CD14-positive monocyte (primary cell): Measurements from ENCODE around the gene SLC35A2. TPM values are rescaled to one million over a fixed set of nuclear protein-coding genes. Genes with fewer than 3 reads are reported as not detected.

Experiments
- DNase-seq, 3 donors: peaks; one replicate each; pipeline ENCODE4 v3.0.0-alpha.2; 2011 to 2022
- H2AFZ ChIP-seq: 2 replicates; pipeline ENCODE4 v1.6.0; 2012; ENCODE audit warnings: mild to moderate bottlenecking, low read depth, low read length, inconsistent platforms; ENCODE audit not compliant: insufficient read depth, poor library complexity, severe bottlenecking
- H3K27ac ChIP-seq, 2 donors: 1 replicate in 1 of 2; 2 replicates in 1 of 2; pipeline ENCODE4 v1.5.1; 2012 to 2013; ENCODE audit warnings: low read length in 2 of 2, control low read depth in 1 of 2, inconsistent platforms in 1 of 2, low read depth in 1 of 2, mild to moderate bottlenecking in 1 of 2
- H3K27me3 ChIP-seq, 2 donors: one replicate each; pipeline versions ENCODE4 v1.6.0 to v1.6.1; 2011 to 2013; ENCODE audit warnings: low read length in 2 of 2; ENCODE audit not compliant: control insufficient read depth in 2 of 2, insufficient read depth in 2 of 2
- H3K36me3 ChIP-seq, 2 donors: replicated peaks in 1 of 2; 1 replicate in 1 of 2; 2 replicates in 1 of 2; pipeline versions ENCODE4 v1.5.1 to v1.6.1; 2012 to 2013; ENCODE audit warnings: low read length in 2 of 2, control low read depth in 1 of 2, inconsistent platforms in 1 of 2, mild to moderate bottlenecking in 1 of 2; ENCODE audit not compliant: insufficient read depth in 2 of 2, control insufficient read depth in 1 of 2
- H3K4me1 ChIP-seq, 2 donors: 1 replicate in 1 of 2; 2 replicates in 1 of 2; pipeline versions ENCODE4 v1.5.1 to v1.6.1; 2012 to 2013; ENCODE audit warnings: low read length in 2 of 2, control low read depth in 1 of 2, inconsistent platforms in 1 of 2, mild to moderate bottlenecking in 1 of 2, moderate library complexity in 1 of 2; ENCODE audit not compliant: insufficient read depth in 2 of 2, control insufficient read depth in 1 of 2
- H3K4me2 ChIP-seq: replicated peaks from 2 replicates; pipeline ENCODE3; 2012; ENCODE audit warnings: low read length, moderate library complexity, mild to moderate bottlenecking; ENCODE audit not compliant: poor library complexity, severe bottlenecking; ENCODE audit errors: extremely low read depth
- H3K4me3 ChIP-seq, 3 experiments: fragments of 200-600 bp in 1 of 3; sonication (generic) in 1 of 3; replicated peaks in 1 of 3; 1 replicate in 2 of 3; 2 replicates in 1 of 3; pipeline ENCODE4 v1.5.1; 2011 to 2013; ENCODE audit warnings: low read length in 3 of 3, mild to moderate bottlenecking in 3 of 3, control low read depth in 2 of 3, low read depth in 2 of 3, inconsistent platforms in 1 of 3, moderate library complexity in 1 of 3
- H3K79me2 ChIP-seq: 2 replicates; pipeline ENCODE4 v1.6.0; 2012; ENCODE audit warnings: mild to moderate bottlenecking, control low read depth, inconsistent platforms, low read length, moderate library complexity; ENCODE audit not compliant: insufficient read depth
- H3K9ac ChIP-seq: 2 replicates; pipeline ENCODE4 v1.6.0; 2017; ENCODE audit warnings: low read length, mild to moderate bottlenecking; ENCODE audit not compliant: insufficient read depth, poor library complexity, severe bottlenecking
- H3K9me3 ChIP-seq, 2 donors: replicated peaks in 1 of 2; 1 replicate in 1 of 2; 2 replicates in 1 of 2; pipeline versions ENCODE4 v1.5.1 to v1.6.1; 2012 to 2013; ENCODE audit warnings: low read length in 2 of 2, control low read depth in 1 of 2; ENCODE audit not compliant: control insufficient read depth in 1 of 2, insufficient read depth in 1 of 2
- H4K20me1 ChIP-seq: 2 replicates; pipeline ENCODE4 v1.6.0; 2012; ENCODE audit warnings: mild to moderate bottlenecking, low read length, control low read depth, moderate library complexity; ENCODE audit not compliant: insufficient read depth
- H3K27ac Mint-ChIP-seq, 7 donors: one replicate each; pipeline ENCODE4 v1.8.0; 2020; ENCODE audit warnings: mild to moderate bottlenecking in 7 of 7, mixed read lengths in 7 of 7, moderate library complexity in 6 of 7, inconsistent platforms in 2 of 7
- H3K27me3 Mint-ChIP-seq, 3 donors: one replicate each; pipeline ENCODE4 v1.8.0; 2021 to 2022; ENCODE audit warnings: low read depth in 3 of 3, mild to moderate bottlenecking in 3 of 3, mixed read lengths in 3 of 3, moderate library complexity in 3 of 3, inconsistent platforms in 1 of 3
- H3K36me3 Mint-ChIP-seq, 2 donors: one replicate each; pipeline ENCODE4 v1.8.0; 2020; ENCODE audit warnings: mixed read lengths in 2 of 2, inconsistent platforms in 1 of 2, mild to moderate bottlenecking in 1 of 2
- H3K4me1 Mint-ChIP-seq: one replicate; pipeline ENCODE4 v1.8.0; 2020; ENCODE audit warnings: mild to moderate bottlenecking, mixed read lengths
- H3K4me3 Mint-ChIP-seq, 2 donors: one replicate each; pipeline ENCODE4 v1.8.0; 2020; ENCODE audit warnings: mild to moderate bottlenecking in 2 of 2, mixed read lengths in 2 of 2, moderate library complexity in 1 of 2
- H3K9me3 Mint-ChIP-seq, 7 donors: one replicate each; pipeline ENCODE4 v1.8.0; 2020 to 2022; ENCODE audit warnings: mixed read lengths in 7 of 7, mild to moderate bottlenecking in 6 of 7, moderate library complexity in 6 of 7, inconsistent platforms in 2 of 7
- CTCF ChIP-seq: fragments of 200-600 bp; IDR thresholded peaks from one replicate; pipeline ENCODE4 v1.8.0; 2022; ENCODE audit warnings: antibody characterized with exemption, mild to moderate bottlenecking
- WGBS: methylation state at CpG from one replicate; pipeline ENCODE4 v1.1.5; 2013; ENCODE audit warnings: missing lambda C conversion rate; ENCODE audit not compliant: insufficient coverage; 5-methylcytosine and 5-hydroxymethylcytosine counted together
- intact Hi-C, 2 donors: fragments of 100-400 bp; cut with micrococcal nuclease; formaldehyde crosslinking; loops; one replicate each; pipeline versions ENCODE4 v1.15.0 to v1.15.1; 2023
- polyA plus RNA-seq, 3 donors: library from polyadenylated mRNA; depleted of rRNA in 1 of 3; unstranded in 2 of 3; stranded (reverse) in 1 of 3; fragments of 300-500 nt in 2 of 3; fragments of >200 nt in 1 of 3; fragmentation: Illumina TruSeq in 2 of 3; gene quantifications; 1 replicate in 2 of 3; 2 replicates in 1 of 3; pipeline ENCODE4 v1.2.3, GENCODE V29; 2012 to 2021

Gene SLC35A2
- polyA plus RNA-seq, 3 donors = 14.3 to 21.6 (median 18.4) TPM

- Histone ChIP-seq H3K27me3 (no peaks in the 10 kb centered on the region), H2AFZ (no peak overlapping the region), H3K27ac (peak overlapping the region; percentile 9 to 75), H3K4me3 (no peak overlapping the region), H3K9me3 (no peaks in the 10 kb centered on the region), H3K36me3 (peaks cover 18 to 42% of the 10 kb centered on the region in 2 donors), H4K20me1 (peaks cover 25% of the 10 kb centered on the region), H3K79me2 (peaks cover 48% of the 10 kb centered on the region), H3K9ac (no peak overlapping the region), H3K4me1 (peaks cover 39 to 40% of the 10 kb centered on the region in 2 donors), H3K4me2 (no peak overlapping the region)
- no CpG with 5 or more reads among the region's 3 CpGs for WGBS
- no peak overlapping the region for H3K4me3 Mint-ChIP-seq
- peaks cover 0 to under 1% (median 0%) of the 10 kb centered on the region in 7 donors for H3K9me3 Mint-ChIP-seq
- H3K27me3 Mint-ChIP-seq = peaks cover 0 to 3% (median 1%) of the 10 kb centered on the region in 3 donors
- intact Hi-C loops = loop anchor here in 1 of 2 donors (10.0 kb wide), 1 partner anchor 45 kb away; the partner anchor contains the start of genes PQBP1 and TIMM17B
- peaks cover 38 to 62% of the 10 kb centered on the region in 2 donors for H3K36me3 Mint-ChIP-seq
- peaks cover 50% of the 10 kb centered on the region for H3K4me1 Mint-ChIP-seq
- DNase-seq = no peak
- peak overlapping the region; percentile 80 to 95 (median 93) for H3K27ac Mint-ChIP-seq
- TF ChIP-seq CTCF = no peak
Measured at GRCh38 chrX:48939524-48940228, 28.2 kb upstream of the SLC35A2 start.

- H3K27ac Mint-ChIP-seq = peak overlapping the region; percentile 87 to 95 (median 93)
- Histone ChIP-seq H3K27me3 (no peaks in the 10 kb centered on the region), H3K4me2 (no peak overlapping the region), H3K4me1 (peaks cover 39 to 40% of the 10 kb centered on the region in 2 donors), H3K79me2 (peaks cover 41% of the 10 kb centered on the region), H3K9ac (no peak overlapping the region), H4K20me1 (peaks cover 17% of the 10 kb centered on the region), H3K27ac (peak overlapping the region; percentile 46 to 75), H2AFZ (no peak overlapping the region), H3K9me3 (no peaks in the 10 kb centered on the region), H3K36me3 (peaks cover 24 to 43% of the 10 kb centered on the region in 2 donors), H3K4me3 (no peak overlapping the region)
- H3K9me3 Mint-ChIP-seq = peaks cover 0 to 3% (median 0%) of the 10 kb centered on the region in 7 donors
- H3K4me3 Mint-ChIP-seq = no peak overlapping the region
- WGBS = no CpG with 5 or more reads among the region's 1 CpG
- H3K27me3 Mint-ChIP-seq = peaks cover 0 to 1% (median 1%) of the 10 kb centered on the region in 3 donors
- DNase-seq = no peak
- peaks cover 44 to 64% of the 10 kb centered on the region in 2 donors for H3K36me3 Mint-ChIP-seq
- peaks cover 50% of the 10 kb centered on the region for H3K4me1 Mint-ChIP-seq
- intact Hi-C loops = no loop called here
- TF ChIP-seq CTCF = no peak
Measured at GRCh38 chrX:48938721-48939425, 27.4 kb upstream of the SLC35A2 start.
